ENCODE data around the gene CUX1.

GRCh38 chr7:102258749-102259107 lies 441.3 kb downstream of the CUX1 start:
- TF ChIP-seq TAF1 (IDR thresholded peaks at IDR 0.05; ENCODE audit: low read depth, low read length) = no peak
- TF ChIP-seq POLR2AphosphoS5 (IDR thresholded peaks at IDR 0.05; ENCODE audit: low read depth, low read length) = no peak
- no peak for TF ChIP-seq POLR2A (IDR thresholded peaks at IDR 0.05; ENCODE audit: low read depth, low read length)

Measured in GM12891 (cell line).